ENCODE results near the gene PITRM1.
A peak's percentile ranks its signal among the peaks of the same experiment; 100 is the strongest.

Gene PITRM1

DNA sequence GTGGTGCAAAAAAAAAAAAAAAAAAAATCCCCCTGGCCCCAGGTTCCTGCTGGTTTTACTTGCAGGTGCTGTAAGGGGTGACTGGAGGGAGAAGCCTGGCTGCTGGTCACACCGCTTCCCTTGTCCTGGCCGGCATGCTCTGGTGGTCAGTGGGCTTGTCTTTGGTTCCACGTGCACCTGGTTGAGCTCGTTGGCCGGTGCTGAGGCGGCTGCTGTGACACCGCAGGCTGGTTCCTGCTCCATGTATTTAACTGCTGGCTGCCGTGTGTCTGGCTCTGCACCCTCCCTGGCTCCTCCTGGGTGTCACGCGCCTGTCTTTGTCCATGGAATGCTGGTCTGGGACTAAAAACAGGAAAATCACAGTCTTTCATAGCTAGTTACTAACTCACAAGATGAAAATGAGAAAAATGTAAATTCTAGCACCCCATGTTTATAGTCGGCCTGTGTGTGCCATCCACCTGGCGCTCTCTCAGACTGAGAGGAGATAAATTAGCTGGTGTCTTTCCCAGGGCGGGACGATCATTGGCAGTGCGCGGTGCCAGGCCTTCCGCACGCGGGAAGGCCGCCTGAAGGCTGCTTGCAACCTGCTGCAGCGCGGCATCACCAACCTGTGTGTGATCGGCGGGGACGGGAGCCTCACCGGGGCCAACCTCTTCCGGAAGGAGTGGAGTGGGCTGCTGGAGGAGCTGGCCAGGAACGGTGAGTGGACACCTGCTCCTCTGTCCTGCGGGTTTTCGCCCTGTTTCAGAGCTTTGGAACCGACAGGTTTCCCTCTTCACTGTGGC lies 71.5 kb downstream of the PITRM1 start:
- no peak for DNase-seq

DNA sequence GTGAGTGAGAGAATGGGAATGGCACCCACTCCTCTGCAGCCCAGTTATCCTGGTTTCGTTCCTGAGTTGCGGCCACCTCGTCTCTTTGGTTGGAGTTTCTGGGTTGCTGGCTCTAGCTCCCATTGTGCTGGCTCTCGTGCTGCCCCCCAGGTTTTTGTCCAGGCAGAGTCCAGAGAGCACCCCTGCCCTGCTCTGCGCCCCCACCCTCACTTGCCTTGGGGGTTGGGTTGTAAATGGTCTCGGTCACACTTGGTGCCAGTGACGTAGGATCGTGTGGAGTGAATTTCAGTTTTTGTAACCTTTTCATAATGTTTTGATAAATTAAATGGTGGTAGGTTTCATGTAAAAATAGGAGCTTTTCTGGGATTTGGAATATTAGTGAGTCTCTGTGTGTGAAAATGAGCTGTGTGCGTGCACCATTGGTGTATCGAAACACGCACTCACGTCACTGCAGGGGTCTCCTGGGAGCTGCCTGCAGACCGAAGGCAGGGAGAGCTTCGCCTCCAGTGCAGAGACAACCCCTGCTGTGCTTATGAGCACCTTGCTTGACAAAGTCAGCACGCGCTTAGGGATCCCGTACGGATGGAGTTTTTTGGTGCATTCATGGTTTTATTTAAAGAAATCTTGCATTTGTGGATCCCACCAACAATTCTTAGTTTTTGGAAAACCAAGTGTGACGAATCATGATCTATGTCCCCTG lies 72.3 kb downstream of the PITRM1 start:
- DNase-seq = no peak

DNA sequence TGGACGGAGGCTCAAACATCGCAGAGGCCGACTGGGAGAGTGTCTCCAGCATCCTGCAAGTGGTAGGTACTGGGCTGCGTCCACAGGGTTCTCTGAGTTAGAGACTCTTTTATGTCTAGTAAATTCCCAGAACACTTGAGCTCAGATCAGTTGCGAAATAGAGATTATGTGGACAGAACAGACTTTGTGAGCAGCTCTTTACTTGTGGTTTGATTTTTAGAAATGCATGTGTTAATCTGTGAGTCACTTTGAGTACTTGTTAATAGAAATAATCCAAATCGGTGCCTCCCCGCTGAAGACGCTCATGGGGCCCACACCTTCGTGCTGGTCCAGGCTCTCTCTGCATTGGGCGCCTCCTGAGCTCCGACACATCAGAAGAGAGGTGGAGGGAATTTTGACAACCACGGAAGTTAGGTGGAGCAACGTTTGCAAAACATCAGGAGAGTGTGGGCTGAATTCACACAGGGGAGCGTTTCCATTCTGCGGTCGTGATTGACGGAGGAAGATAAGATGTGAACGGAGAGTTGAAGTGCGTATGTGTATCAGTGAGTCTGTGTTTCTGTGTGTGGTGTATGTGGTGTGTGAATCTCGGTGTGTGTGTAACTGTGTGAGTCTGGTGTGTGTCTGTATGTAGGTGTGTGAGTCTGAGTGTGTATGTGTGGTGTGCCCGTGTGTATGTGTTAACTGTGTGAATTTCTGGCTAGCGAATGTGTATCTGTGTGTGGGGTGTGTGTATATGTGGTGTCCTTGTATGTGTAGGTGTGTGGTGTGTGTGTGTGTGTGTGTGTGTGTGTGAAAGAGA lies 73.1 kb downstream of the PITRM1 start:
- DNase-seq = no peak

DNA sequence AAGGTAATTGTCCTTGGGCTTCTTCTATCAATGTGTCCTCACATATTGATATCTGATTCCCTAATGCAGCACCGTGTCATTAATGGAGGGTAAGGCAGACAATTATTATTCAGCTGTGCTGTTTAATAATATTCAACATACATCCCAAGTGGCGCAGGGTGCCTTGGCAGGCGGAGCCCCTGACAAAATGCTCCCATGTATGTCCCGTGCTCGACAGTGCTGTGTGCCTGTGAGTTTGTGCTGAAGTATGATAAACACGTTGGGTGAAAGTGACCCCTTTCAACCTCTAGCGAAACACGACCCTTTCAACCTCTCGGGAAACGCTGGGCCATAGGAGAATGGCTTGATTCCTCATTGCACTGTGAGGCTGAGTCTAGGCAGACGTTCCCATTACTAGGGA lies 73.9 kb downstream of the PITRM1 start:
- no peak for DNase-seq

DNA sequence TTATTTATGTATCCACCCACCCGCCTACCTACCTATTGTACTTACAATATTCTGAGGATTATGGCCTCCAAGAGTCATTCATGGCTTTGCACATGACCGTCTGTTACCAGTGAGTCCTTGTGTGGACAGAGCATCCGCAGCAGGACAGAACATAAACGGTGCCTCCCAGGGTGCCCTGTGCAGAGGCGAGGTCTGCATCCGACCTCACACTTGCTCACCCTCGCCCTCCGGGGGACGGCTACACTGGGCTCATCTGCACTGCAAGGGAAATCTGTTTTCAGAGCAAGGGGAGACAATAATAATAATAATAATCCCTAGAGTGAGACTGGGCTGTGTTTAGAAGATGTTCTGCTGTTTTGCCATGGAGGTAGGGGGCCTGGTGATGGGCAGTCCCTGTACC lies 75.4 kb downstream of the PITRM1 start:
- no peak for DNase-seq

DNA sequence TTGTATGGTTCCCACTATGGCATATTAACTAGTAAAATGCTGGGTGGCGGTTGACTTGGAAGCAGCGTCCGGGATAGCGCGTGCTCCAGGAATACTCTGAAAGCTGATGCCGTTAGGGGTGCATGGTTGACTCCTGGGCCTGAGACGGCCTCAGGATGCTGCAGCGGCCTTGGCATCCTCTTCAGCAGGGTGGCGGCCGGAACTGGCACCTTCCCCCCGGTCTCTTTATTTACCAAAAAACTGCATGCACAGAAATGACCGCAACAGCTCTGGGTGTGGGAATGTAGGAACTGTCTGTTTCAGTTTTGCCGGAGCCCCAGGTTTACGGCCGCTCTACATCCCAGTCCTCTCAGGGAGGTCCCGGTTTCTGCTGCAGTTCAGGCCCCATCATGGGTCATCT lies 76.4 kb downstream of the PITRM1 start:
- no peak for DNase-seq

DNA sequence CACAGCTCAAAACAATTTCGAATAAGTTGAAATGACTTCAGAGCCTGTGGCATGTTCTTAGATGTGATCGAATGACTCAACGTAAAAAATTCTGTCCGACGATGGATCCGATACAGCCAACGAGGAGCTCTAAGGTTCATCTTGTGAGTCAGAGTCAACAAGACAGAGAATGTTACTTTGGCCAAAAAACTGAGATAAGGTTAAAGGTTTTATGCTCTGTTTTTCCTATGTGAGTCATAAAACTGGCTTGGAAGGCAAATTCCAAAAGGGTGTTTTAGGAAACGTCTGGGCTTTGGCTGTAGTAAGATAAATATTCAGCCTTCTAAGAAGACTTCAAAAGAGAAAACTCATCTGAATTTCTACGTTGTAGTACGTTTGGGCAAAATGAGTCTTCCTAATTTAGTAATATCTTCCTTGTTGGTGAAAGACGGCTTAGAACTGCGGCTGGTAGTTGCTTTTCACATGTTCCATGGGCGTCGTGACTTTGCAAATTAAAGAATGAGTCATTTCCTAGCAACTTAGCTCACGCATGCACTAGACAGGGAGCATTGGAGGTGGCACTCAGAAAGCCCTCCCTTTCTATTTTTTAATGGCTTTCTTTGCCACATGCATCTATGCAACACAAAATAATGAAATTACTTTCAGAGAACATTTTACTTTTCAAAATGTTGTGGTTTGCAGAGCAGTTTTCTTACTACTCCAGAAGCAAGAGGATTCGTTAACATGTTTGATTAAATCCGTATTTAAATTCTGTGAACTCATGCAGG lies 77.0 kb downstream of the PITRM1 start:
- peak; percentile 48 to 65 for DNase-seq

DNA sequence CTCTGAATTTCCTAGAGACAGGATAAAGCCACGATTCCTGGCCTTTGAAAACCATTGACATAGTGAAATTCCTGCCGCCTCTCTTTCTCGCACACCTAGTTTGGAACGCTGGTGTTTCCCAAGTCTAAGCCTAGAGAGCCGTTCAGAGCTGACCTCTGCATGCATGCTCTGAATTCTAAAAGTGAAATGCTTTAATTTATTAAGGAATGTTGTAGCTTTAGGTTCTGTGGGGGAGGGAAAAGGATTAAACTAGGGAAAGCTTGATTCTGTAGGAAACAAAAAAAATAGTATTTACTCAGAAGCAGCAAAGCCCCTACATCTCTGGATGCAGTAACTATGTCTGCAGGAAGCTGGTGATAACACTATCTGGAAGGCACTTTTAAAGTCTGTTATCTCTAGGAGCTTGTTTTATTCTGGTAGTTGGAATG lies 78.0 kb downstream of the PITRM1 start:
- no peak for DNase-seq

DNA sequence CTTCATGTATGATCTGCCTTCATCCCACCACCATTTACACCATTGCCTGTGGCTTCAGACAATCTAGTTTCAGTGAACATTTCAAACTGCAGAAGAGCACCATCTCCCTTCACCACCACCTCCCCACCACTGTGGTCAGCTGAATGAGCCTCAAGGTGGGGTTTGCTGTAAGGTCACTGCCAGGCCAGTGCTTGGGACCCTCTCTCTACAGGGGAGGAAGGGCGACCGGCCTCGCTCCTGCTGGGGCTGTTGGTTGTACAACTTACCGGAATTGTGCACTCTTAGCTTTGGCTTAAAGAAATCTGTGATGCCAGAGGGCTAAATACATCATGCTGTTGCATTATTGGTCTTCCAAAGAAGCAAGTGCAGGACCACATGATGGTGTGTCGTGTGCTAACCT lies 78.6 kb downstream of the PITRM1 start:
- no peak for DNase-seq

DNA sequence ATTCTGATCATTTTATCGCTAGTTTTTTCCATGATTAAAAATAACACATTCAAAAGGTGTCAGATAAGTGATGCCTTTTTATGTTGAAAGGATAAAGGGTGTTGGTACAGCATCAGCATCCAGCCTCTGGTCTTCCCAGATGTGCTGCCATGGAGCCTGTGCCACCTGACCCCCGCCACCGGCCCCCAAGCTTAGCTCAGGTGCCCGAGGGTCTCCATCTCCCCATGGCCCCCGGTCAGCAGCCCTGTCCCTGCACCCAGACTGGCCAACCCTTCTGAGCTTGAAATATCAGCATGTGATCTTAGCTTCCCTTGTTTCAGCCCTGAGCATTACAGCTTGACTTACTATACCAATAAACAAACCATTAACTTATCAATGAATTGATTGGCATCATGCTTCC lies 80.7 kb downstream of the PITRM1 start:
- no peak for DNase-seq

DNA sequence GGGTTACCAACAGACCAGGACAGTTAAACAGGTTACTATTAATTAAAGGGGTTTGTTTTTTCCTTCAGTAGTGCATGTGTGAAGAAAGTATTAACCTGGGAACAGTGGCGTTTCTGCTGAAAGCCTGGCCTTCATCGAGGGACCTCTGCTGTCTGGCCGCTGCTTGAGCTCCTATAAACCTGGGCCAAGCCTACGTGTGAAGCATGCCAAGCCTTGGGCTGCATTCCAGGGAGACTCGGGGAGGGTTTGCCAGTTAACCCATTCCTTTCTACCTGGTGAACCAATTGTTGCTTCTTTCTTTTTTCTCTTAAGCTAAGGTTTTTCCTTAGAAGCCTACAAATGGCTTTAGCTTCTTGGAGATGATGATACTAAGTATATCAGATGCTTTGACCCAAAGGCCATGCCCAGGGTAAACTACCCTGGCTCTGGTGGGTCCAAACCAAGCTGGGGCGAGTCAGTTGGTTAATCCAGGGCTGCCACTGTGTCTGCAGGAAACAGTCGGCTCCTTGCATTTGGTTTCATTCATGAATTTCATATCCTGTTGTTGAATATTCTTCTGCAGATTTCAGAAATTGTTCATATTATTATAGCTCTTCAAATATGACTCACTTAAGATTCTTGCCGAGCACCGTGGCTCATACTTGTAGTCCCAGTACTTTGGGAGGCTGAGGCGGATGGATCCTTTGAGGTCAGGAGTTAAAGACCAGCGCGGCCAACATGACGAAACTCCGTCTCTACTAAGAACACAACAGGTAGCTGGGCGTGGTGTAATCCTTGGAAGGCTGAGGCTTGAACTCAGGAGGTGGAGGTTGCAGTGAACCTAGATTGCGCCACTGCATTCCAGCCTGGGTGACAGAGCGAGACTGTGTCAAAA lies 81.4 kb downstream of the PITRM1 start:
- DNase-seq = no peak

DNA sequence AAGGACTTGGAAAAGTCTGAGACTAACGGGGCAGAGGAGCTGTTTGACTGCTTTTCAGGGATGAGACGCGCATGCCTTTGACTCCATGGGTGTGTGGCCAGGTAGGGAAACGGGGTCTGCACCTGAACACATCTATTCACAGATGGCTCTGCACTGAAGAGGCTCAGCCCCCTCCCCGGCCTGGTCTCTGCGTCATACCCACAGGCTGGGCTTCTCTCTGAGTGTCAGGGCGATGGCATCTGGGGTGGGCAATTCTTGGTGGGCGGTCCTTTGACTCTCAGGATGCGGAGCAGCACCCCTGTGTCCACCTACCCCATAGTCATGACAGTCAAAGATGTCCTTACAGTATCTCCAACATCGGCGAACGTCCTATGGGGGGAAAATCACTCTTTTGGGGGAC lies 82.2 kb downstream of the PITRM1 start:
- no peak for DNase-seq
